Endothelial cell of umbilical vein (primary cell): ENCODE data around the gene VPREB1. TPM values are rescaled to one million over a fixed set of nuclear protein-coding genes. Genes with fewer than 3 reads are reported as not detected.

Experiments used
- BruUV-seq: library from RNA; stranded (reverse); fragments of 400-500 nt; replicated peaks from 2 replicates; lab custom pipeline; 2021; lab: Mats Ljungman, UMichigan
- CTCF ChIA-PET: fragments of 300-600, 350-600 bp; sonication (Branson Sonifier 250); formaldehyde crosslinking; loops from one replicate; lab custom pipeline; 2021; ENCODE audit warnings: antibody characterized with exemption, inconsistent platforms; lab: Charles Lee
- POLR2A ChIA-PET: fragments of 300-600, 350-600 bp; sonication (Branson Sonifier 250); formaldehyde crosslinking; loops from one replicate; lab custom pipeline; 2021; ENCODE audit warnings: antibody characterized with exemption, inconsistent platforms; lab: Charles Lee
- DNase-seq: peaks from one replicate; pipeline ENCODE4 v3.0.0-alpha.2; 2011; ENCODE audit warnings: low read depth, low spot score
- FAIRE-seq: peaks from 2 replicates; lab custom pipeline; 2011; peaks lifted over from hg19 to GRCh38; lab: Jason Lieb, UNC
- H2AFZ ChIP-seq: 2 replicates; pipeline ENCODE4 v1.6.0; 2012; ENCODE audit warnings: low read depth, low read length, control low read depth, inconsistent platforms
- H3K27ac ChIP-seq: 2 replicates; pipeline ENCODE4 v1.5.1; 2011; ENCODE audit warnings: low read depth, mild to moderate bottlenecking, control low read depth, low read length, moderate library complexity; ENCODE audit not compliant: insufficient read depth
- H3K27me3 ChIP-seq, 2 experiments: 2 replicates each; pipeline versions ENCODE4 v1.6.0 to v1.6.1; 2011; ENCODE audit warnings: low read length in 2 of 2, mixed read lengths in 1 of 2; ENCODE audit not compliant: control insufficient read depth in 2 of 2, insufficient read depth in 2 of 2
- H3K36me3 ChIP-seq, 2 experiments: 2 replicates in 1 of 2; 3 replicates in 1 of 2; pipeline ENCODE4 v1.5.1; 2011; ENCODE audit warnings: low read length in 2 of 2, mild to moderate bottlenecking in 1 of 2, moderate library complexity in 1 of 2; ENCODE audit not compliant: control insufficient read depth in 2 of 2, insufficient read depth in 2 of 2; ENCODE audit errors: extremely low read depth in 1 of 2
- H3K4me1 ChIP-seq: 3 replicates; pipeline ENCODE4 v1.5.1; 2011; ENCODE audit warnings: mild to moderate bottlenecking, low read length; ENCODE audit not compliant: control insufficient read depth, insufficient read depth; ENCODE audit errors: extremely low read depth
- H3K4me2 ChIP-seq: 2 replicates; pipeline ENCODE4 v1.6.1; 2011; ENCODE audit warnings: low read length, control low read depth, mixed read lengths; ENCODE audit not compliant: insufficient read depth
- H3K4me3 ChIP-seq, 3 experiments: fragments of 200-600 bp in 1 of 3; sonication (generic), shearing (Covaris generic) in 1 of 3; replicated peaks in 1 of 3; 2 replicates each; pipeline ENCODE4 v1.5.1; 2011 to 2016; ENCODE audit warnings: control low read depth in 3 of 3, low read length in 3 of 3, mild to moderate bottlenecking in 2 of 3, inconsistent platforms in 1 of 3, low read depth in 1 of 3, moderate library complexity in 1 of 3; ENCODE audit not compliant: insufficient read depth in 1 of 3
- H3K79me2 ChIP-seq: 2 replicates; pipeline ENCODE4 v1.6.0; 2012; ENCODE audit warnings: low read length, inconsistent platforms; ENCODE audit not compliant: control insufficient read depth, insufficient read depth
- H3K9ac ChIP-seq: replicated peaks from 2 replicates; pipeline ENCODE3; 2011; ENCODE audit warnings: low read length, control low read depth; ENCODE audit not compliant: insufficient read depth; ENCODE audit errors: extremely low read depth
- H3K9me1 ChIP-seq: replicated peaks from 3 replicates; pipeline ENCODE4 v1.6.0; 2011; ENCODE audit warnings: mild to moderate bottlenecking, low read length; ENCODE audit not compliant: control insufficient read depth, insufficient read depth; ENCODE audit errors: extremely low read depth
- H3K9me3 ChIP-seq: replicated peaks from 2 replicates; pipeline ENCODE4 v1.5.1; 2012; ENCODE audit warnings: low read length, inconsistent platforms; ENCODE audit not compliant: control insufficient read depth, insufficient read depth
- H4K20me1 ChIP-seq: replicated peaks from 2 replicates; pipeline ENCODE3; 2011; ENCODE audit warnings: mild to moderate bottlenecking, low read length; ENCODE audit not compliant: control insufficient read depth, insufficient read depth; ENCODE audit errors: extremely low read depth
- FOS ChIP-seq: IDR thresholded peaks from 2 replicates; pipeline ENCODE4 v1.6.1; 2011; ENCODE audit warnings: mild to moderate bottlenecking, low read length, moderate library complexity, borderline replicate concordance; ENCODE audit not compliant: insufficient read depth
- GATA2 ChIP-seq: IDR thresholded peaks from 2 replicates; pipeline ENCODE4 v1.7.0; 2011; ENCODE audit warnings: low read depth, mild to moderate bottlenecking, moderate library complexity, mixed read lengths, low read length; ENCODE audit not compliant: insufficient read length, insufficient read depth
- JUN ChIP-seq: IDR thresholded peaks from 2 replicates; pipeline ENCODE4 v1.6.1; 2011; ENCODE audit warnings: borderline replicate concordance, low read depth; ENCODE audit not compliant: insufficient read length, insufficient read depth
- MYC ChIP-seq: IDR thresholded peaks from one replicate; pipeline ENCODE4 v1.6.1; 2011; ENCODE audit warnings: mild to moderate bottlenecking, low read depth, low read length
- POLR2AphosphoS5 ChIP-seq: IDR thresholded peaks from 2 replicates; pipeline ENCODE4 v1.6.1; 2012; ENCODE audit warnings: low read depth, mild to moderate bottlenecking, control low read depth, low read length, moderate library complexity; ENCODE audit not compliant: insufficient read depth
- dilution Hi-C: fragments of 300-500 bp; cut with MboI; formaldehyde crosslinking; loops from one replicate; pipeline ENCODE4 v1.15.0; 2019; ENCODE audit warnings: low sequenced_read_pairs; ENCODE audit not compliant: extremely low pct_ligation_motif_present
- intact Hi-C: fragments of 100-400 bp; cut with micrococcal nuclease; formaldehyde crosslinking; loops from one replicate; pipeline ENCODE4 v1.10.0; 2022
- polyA plus RNA-seq, 4 experiments: library from polyadenylated mRNA; depleted of rRNA in 3 of 4; stranded (reverse) in 3 of 4; unstranded in 1 of 4; fragments of >200 nt; gene quantifications; 2 replicates each; pipeline versions ENCODE4 v1.2.1 to v1.2.3, GENCODE V29; 2011 to 2012; ENCODE audit warnings: missing spikeins in 1 of 4
- total RNA-seq: library from RNA; stranded (reverse); gene quantifications from 2 replicates; pipeline ENCODE4 v1.2.3, GENCODE V29; 2021
- TF ChIP-seq, protein P1 (sequence below), 2 donors: IDR thresholded peaks; 1 replicate in 1 of 2; 2 replicates in 1 of 2; pipeline ENCODE4 v1.5.1; 2011; ENCODE audit warnings: low read length in 2 of 2, mild to moderate bottlenecking in 2 of 2, moderate library complexity in 2 of 2, control low read depth in 1 of 2, inconsistent platforms in 1 of 2, low read depth in 1 of 2; ENCODE audit not compliant: insufficient read depth in 1 of 2; ENCODE audit errors: extremely low read depth in 1 of 2
- TF ChIP-seq, protein P2 (sequence below): IDR thresholded peaks from 2 replicates; pipeline ENCODE4 v1.6.1; 2011; ENCODE audit not compliant: insufficient read depth, insufficient read length

The VPREB1 gene
- total and polyA plus RNA-seq, 2 donors (not counting 3 experiments of a cell fraction or from before 2014, with no cell fraction given): not detected

DNA sequence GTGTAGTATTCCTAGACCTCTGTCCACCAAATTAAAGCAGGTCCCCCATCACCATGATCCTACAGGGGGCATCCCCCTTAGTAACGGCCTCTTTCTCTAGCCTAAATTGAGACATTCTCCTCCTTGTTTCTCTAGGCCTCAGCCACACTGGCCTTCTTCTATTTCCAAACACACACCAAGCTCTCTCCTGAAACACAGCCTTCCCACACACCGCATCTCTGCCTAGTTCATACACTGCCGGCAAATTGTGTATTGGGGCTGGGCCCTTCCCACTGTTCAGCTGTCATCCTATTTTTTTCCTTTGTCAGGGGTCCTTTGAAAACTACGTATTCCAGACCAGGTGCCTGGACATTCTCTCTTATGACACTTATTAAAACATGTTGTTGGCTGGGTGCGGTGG lies 11.5 kb upstream of the VPREB1 start:
- FAIRE-seq (no peak), DNase-seq (no peak)
- intact Hi-C loops: no loop called here
- Histone ChIP-seq H3K9me3 (no peaks in the 10 kb centered on the region), H3K36me3 (no peaks in the 10 kb centered on the region), H3K4me2 (no peak overlapping the region), H3K27me3 (no peaks in the 10 kb centered on the region), H3K9ac (no peak overlapping the region), H3K27ac (no peak overlapping the region), H3K79me2 (no peaks in the 10 kb centered on the region), H3K9me1 (no peaks in the 10 kb centered on the region), H4K20me1 (no peaks in the 10 kb centered on the region), H3K4me3 (no peak overlapping the region), H3K4me1 (peaks cover 4% of the 10 kb centered on the region), H2AFZ (no peak overlapping the region)
- dilution Hi-C loops: no loop called here
- CTCF ChIA-PET: interaction anchor here (1.3 kb wide), 1 partner anchor 25 kb away, joined by 7 read pairs; no protein-coding TSS in a partner anchor
- TF ChIP-seq, protein P1, sequence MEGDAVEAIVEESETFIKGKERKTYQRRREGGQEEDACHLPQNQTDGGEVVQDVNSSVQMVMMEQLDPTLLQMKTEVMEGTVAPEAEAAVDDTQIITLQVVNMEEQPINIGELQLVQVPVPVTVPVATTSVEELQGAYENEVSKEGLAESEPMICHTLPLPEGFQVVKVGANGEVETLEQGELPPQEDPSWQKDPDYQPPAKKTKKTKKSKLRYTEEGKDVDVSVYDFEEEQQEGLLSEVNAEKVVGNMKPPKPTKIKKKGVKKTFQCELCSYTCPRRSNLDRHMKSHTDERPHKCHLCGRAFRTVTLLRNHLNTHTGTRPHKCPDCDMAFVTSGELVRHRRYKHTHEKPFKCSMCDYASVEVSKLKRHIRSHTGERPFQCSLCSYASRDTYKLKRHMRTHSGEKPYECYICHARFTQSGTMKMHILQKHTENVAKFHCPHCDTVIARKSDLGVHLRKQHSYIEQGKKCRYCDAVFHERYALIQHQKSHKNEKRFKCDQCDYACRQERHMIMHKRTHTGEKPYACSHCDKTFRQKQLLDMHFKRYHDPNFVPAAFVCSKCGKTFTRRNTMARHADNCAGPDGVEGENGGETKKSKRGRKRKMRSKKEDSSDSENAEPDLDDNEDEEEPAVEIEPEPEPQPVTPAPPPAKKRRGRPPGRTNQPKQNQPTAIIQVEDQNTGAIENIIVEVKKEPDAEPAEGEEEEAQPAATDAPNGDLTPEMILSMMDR (IDR thresholded peaks at IDR 0.05; ENCODE audit: extremely low read depth in 1 of 2, insufficient read depth in 1 of 2, low read depth in 1 of 2, low read length in 2 of 2): no peak
- no TSS peak for BruUV-seq
- POLR2A ChIA-PET: no interaction called here

DNA sequence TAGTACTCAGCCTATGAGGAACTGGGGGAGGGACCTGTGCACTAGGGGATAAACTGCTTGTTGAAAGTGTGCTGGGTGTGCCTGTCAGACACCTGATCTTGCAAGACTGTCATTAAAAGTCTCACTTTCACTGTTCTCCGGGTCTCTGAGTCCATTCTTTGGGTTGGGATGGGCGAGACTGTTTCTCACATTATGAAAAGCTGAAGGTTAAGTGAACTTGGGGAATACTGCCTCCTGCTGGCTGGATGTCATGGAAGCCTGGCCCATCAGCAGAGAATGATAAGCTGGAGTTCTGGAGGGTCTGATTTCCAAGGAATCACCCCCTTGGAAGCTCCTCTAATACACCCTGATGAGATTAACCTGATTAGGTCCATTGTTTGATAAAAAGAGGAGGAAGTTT lies 9.0 kb upstream of the VPREB1 start:
- TF ChIP-seq JUN: no peak
- no peak for TF ChIP-seq POLR2AphosphoS5
- TF ChIP-seq FOS: peak; percentile 21
- peak; percentile 86 for TF ChIP-seq GATA2
- no peak for TF ChIP-seq MYC
- TF ChIP-seq, protein P1 (IDR thresholded peaks at IDR 0.05; ENCODE audit: extremely low read depth in 1 of 2, insufficient read depth in 1 of 2, low read depth in 1 of 2, low read length in 2 of 2): peak; percentile 49 to 51
- TF ChIP-seq, protein P2, sequence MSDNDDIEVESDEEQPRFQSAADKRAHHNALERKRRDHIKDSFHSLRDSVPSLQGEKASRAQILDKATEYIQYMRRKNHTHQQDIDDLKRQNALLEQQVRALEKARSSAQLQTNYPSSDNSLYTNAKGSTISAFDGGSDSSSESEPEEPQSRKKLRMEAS: no peak
- Histone ChIP-seq H3K79me2 (no peaks in the 10 kb centered on the region), H3K9me1 (no peaks in the 10 kb centered on the region), H3K4me3 (no peak overlapping the region), H3K9ac (no peak overlapping the region), H3K27ac (no peak overlapping the region), H3K36me3 (no peaks in the 10 kb centered on the region), H4K20me1 (no peaks in the 10 kb centered on the region), H2AFZ (no peak overlapping the region), H3K27me3 (no peaks in the 10 kb centered on the region), H3K9me3 (no peaks in the 10 kb centered on the region), H3K4me2 (no peak overlapping the region), H3K4me1 (peaks cover 4% of the 10 kb centered on the region)
- no TSS peak for BruUV-seq
- peak; percentile 22 for DNase-seq
- POLR2A ChIA-PET: no interaction called here
- FAIRE-seq: peak; percentile 52
- dilution Hi-C loops: no loop called here
- CTCF ChIA-PET: interaction anchor here (0.8 to 3.4 kb wide), 21 partner anchors 9 to 263 kb away, joined by 3 to 53 read pairs (median 5); no protein-coding TSS in a partner anchor
- intact Hi-C loops: loop anchor here (1.0 kb wide), 2 partner anchors 27 to 40 kb away; no protein-coding TSS in a partner anchor
